ENCODE results near the gene DOCK4. TPM values are rescaled to one million over a fixed set of nuclear protein-coding genes. Genes with fewer than 3 reads are reported as not detected.

The DOCK4 gene
- total RNA-seq, 1 donor = 31.8 TPM

DNA sequence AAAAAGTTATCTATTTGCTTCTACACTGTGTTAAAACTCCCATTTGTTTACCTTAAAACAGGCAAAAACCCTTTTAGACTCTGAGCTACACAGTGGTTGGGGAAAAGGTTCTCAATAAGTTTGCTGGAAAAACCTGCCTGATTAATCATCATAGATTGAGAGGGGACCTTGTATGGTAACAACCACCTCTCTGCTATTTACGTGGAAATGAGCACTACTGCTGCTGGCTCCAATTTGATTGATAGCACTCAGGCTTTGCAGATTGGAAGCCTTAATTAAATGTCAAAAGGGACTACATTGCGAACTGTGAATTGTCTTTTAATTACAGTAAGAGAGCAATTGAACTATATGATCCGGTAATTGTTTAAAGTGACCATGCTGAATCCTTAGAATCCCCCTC is 525.0 kb downstream of the DOCK4 start:
- DNase-seq (ENCODE audit: insufficient read length, low spot score, missing footprints) = no peak
- Histone ChIP-seq H3K9me3 (ENCODE audit: low read depth, low read length) (no peaks in the 10 kb centered on the region), H3K4me2 (ENCODE audit: insufficient read depth, low read length) (no peak overlapping the region), H3K36me3 (ENCODE audit: insufficient read depth, low read length) (no peaks in the 10 kb centered on the region), H3K79me2 (ENCODE audit: insufficient read depth, low read length) (no peaks in the 10 kb centered on the region), H3K4me3 (ENCODE audit: insufficient read depth, low read length) (no peak overlapping the region), H4K20me1 (ENCODE audit: insufficient read depth, low read length) (no peaks in the 10 kb centered on the region), H2AFZ (ENCODE audit: low read length) (no peak overlapping the region), H3K4me1 (ENCODE audit: insufficient read depth, low read length) (no peaks in the 10 kb centered on the region), H3K27ac (ENCODE audit: low read depth, low read length) (no peak overlapping the region), H3K27me3 (ENCODE audit: insufficient read depth, low read length) (no peaks in the 10 kb centered on the region)
- TF ChIP-seq, protein P1, sequence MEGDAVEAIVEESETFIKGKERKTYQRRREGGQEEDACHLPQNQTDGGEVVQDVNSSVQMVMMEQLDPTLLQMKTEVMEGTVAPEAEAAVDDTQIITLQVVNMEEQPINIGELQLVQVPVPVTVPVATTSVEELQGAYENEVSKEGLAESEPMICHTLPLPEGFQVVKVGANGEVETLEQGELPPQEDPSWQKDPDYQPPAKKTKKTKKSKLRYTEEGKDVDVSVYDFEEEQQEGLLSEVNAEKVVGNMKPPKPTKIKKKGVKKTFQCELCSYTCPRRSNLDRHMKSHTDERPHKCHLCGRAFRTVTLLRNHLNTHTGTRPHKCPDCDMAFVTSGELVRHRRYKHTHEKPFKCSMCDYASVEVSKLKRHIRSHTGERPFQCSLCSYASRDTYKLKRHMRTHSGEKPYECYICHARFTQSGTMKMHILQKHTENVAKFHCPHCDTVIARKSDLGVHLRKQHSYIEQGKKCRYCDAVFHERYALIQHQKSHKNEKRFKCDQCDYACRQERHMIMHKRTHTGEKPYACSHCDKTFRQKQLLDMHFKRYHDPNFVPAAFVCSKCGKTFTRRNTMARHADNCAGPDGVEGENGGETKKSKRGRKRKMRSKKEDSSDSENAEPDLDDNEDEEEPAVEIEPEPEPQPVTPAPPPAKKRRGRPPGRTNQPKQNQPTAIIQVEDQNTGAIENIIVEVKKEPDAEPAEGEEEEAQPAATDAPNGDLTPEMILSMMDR (IDR thresholded peaks at IDR 0.05; ENCODE audit: extremely low read depth, low read depth, low read length) = no peak

DNA sequence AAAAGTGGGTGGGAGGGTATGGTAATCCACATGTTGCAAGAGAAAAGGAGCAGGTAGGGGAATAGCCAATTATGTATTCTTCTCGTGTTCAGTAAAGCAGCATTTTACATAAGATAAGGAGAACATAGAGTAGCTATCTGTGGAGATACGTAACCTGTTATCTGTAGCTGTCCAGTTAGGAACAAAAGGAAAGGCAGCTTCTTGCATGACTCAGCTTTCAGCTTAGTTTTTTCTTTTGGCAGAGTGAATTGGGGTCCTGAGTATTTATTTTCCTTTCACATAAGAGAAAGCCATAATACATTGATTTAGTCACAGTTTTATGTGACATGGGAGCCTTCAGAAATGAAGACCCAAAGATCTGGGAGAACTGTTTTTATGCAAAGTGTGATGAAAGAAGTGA is 527.2 kb downstream of the DOCK4 start:
- Histone ChIP-seq H3K4me2 (ENCODE audit: insufficient read depth, low read length) (no peak overlapping the region), H3K27me3 (ENCODE audit: insufficient read depth, low read length) (no peaks in the 10 kb centered on the region), H4K20me1 (ENCODE audit: insufficient read depth, low read length) (no peaks in the 10 kb centered on the region), H3K79me2 (ENCODE audit: insufficient read depth, low read length) (no peaks in the 10 kb centered on the region), H3K36me3 (ENCODE audit: insufficient read depth, low read length) (no peaks in the 10 kb centered on the region), H2AFZ (ENCODE audit: low read length) (no peak overlapping the region), H3K4me3 (ENCODE audit: insufficient read depth, low read length) (no peak overlapping the region), H3K4me1 (ENCODE audit: insufficient read depth, low read length) (no peaks in the 10 kb centered on the region), H3K9me3 (ENCODE audit: low read depth, low read length) (no peaks in the 10 kb centered on the region), H3K27ac (ENCODE audit: low read depth, low read length) (no peak overlapping the region)
- TF ChIP-seq, protein P1 (IDR thresholded peaks at IDR 0.05; ENCODE audit: extremely low read depth, low read depth, low read length) = no peak
- DNase-seq (ENCODE audit: insufficient read length, low spot score, missing footprints) = no peak

DNA sequence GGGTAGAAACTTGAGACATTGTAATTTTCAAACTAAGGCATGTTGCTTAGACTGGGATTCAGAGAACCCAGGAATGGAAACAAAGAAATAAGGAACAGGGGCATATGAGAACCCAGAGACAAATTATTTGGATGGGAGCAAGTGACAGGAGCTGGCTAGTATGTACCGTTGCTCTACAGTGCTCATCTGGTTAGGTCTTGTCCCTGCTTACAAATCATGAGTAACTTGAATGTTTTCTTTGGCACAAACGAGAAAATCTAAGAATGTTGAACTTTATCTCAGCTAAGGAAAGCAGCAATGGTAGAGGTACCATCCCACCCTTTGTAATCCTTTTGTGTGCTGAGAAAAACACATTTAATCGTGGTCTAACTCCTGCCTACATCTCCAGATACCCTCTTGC is 527.9 kb downstream of the DOCK4 start:
- Histone ChIP-seq H4K20me1 (ENCODE audit: insufficient read depth, low read length) (no peaks in the 10 kb centered on the region), H3K79me2 (ENCODE audit: insufficient read depth, low read length) (no peaks in the 10 kb centered on the region), H3K36me3 (ENCODE audit: insufficient read depth, low read length) (no peaks in the 10 kb centered on the region), H3K4me2 (ENCODE audit: insufficient read depth, low read length) (peak overlapping the region; percentile 19), H3K27me3 (ENCODE audit: insufficient read depth, low read length) (no peaks in the 10 kb centered on the region), H3K27ac (ENCODE audit: low read depth, low read length) (no peak overlapping the region), H3K4me1 (ENCODE audit: insufficient read depth, low read length) (no peaks in the 10 kb centered on the region), H3K4me3 (ENCODE audit: insufficient read depth, low read length) (no peak overlapping the region), H2AFZ (ENCODE audit: low read length) (no peak overlapping the region), H3K9me3 (ENCODE audit: low read depth, low read length) (no peaks in the 10 kb centered on the region)
- TF ChIP-seq, protein P1 (IDR thresholded peaks at IDR 0.05; ENCODE audit: extremely low read depth, low read depth, low read length) = no peak
- no peak for DNase-seq (ENCODE audit: insufficient read length, low spot score, missing footprints)

- H3K4me2 ChIP-seq (ENCODE audit: insufficient read depth, low read length) = no peak overlapping the region
- no peak overlapping the region for H3K4me3 ChIP-seq (ENCODE audit: insufficient read depth, low read length)
- H4K20me1 ChIP-seq (ENCODE audit: insufficient read depth, low read length) = no peaks in the 10 kb centered on the region
- no peaks in the 10 kb centered on the region for H3K36me3 ChIP-seq (ENCODE audit: insufficient read depth, low read length)
- H3K79me2 ChIP-seq (ENCODE audit: insufficient read depth, low read length) = no peaks in the 10 kb centered on the region
- no peaks in the 10 kb centered on the region for H3K9me3 ChIP-seq (ENCODE audit: low read depth, low read length)
- no peak for DNase-seq (ENCODE audit: insufficient read length, low spot score, missing footprints)
- no peaks in the 10 kb centered on the region for H3K27me3 ChIP-seq (ENCODE audit: insufficient read depth, low read length)
- H3K27ac ChIP-seq (ENCODE audit: low read depth, low read length) = no peak overlapping the region
- no peaks in the 10 kb centered on the region for H3K4me1 ChIP-seq (ENCODE audit: insufficient read depth, low read length)
- TF ChIP-seq, protein P1 (IDR thresholded peaks at IDR 0.05; ENCODE audit: extremely low read depth, low read depth, low read length) = no peak
- H2AFZ ChIP-seq (ENCODE audit: low read length) = no peak overlapping the region
Observed at GRCh38 chr7:111677848-111678247, 528.4 kb downstream of the DOCK4 start.
